ENCODE data around the gene ADGB.
"Not testable (repeated sequence)": the region's sequence is repeated elsewhere in the genome, so short reads cannot be mapped to it uniquely, and the experiment has no call there.

ADGB gene

DNA sequence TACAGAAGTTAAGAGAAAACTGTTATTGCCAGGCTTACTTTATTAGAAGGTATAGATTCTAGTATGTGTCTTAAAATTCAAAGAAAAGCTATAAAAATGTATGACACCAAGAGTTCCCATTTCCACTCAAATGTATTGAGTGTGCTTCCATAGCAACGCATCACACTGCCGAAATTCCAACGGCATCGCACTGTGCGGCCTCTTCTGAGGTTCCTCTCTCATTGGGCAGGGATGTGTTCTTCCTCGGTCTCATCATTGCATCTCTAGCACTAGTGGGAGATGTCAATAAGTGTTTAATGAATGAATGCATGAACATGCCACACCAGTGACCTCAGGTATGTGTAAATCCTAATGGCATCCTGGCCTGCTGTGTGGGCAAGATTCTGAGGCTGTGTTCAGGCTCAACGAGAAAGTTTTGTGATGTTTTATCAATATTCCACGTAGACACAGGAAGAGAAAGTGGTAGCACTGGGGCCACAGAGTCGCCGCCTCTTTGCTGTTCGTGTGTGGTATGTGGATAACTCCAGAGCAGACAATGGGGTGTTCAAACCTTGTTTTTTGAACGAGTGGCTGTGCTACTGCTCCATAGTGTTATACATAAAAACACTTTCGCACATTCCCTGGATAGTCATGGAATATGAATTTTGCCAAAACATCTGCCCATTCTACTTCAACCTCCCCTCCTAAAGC is 171.6 kb downstream of the ADGB start:
- DNase-seq = no peak

DNA sequence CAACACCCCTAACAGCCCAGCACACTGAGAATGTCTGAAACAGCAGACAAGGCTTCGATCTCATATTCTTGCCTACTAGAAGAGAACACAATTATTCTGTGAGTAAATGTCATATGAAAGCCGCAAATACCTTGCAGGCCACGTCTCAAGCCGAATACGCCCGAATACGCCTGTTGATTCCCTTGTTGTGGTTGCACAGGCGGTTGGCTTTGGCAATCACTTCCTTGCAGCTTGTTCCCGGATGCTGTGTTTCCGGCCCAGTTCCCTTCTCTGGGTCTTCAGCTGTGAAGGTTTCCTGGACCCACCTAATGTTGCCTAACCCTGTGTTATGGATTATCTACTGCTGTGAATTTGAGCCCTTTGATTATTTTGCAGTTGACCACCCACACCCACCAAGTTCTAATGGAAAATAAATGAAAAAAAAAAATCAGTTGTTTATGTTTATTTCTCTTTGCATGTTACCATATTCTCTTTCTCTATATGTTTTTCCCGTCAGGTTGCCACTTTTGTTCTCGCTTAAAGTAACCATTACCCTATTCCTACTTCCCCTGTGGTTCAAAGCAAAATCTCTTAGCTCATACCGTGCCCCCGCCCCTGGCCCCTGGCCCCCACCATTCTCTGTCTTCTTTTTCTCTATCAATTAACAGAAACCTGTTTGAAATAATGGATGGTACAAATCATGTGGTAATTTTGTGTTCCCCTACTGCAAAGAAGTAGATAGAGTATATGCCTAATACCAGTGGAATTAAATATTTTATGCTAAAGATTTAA is 172.4 kb downstream of the ADGB start:
- no peak for DNase-seq

DNA sequence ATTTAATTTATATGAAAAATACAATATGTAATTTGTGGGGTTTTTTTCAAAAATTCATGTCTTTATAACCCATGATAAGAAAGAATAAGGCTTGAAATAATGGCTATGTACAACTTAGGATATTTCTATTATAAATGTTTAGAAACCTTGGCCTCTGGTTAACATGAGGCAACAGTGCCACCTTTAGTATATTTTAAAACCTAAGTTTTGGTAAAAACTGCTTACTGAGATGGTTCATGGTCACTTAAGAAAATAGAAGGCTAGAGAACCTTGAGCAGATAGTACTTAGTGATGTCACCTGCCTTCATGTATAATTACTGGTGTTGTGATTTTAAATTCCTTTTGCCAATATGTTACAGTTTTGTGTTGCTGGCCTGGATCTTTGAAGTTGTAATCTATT is 176.4 kb downstream of the ADGB start:
- no peak for DNase-seq

DNA sequence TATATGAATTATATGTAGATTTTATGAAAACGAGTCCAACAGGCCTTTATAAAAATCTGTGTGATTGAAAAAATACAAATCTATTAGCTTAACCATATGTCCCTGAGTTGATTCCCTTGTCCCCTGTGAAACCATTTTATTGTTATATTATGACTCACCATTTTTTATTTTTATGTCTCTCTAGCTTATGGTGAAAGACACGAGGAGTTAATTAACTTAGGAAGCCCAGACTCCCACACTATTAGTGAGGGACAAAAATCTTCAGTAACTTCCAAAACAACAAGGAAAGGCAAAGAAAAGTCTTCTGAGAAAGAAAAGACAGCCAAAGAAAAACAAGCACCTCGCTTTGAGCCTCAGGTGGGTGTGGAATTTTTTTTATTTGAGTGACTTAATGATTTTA is 183.1 kb downstream of the ADGB start:
- DNase-seq = no peak

DNA sequence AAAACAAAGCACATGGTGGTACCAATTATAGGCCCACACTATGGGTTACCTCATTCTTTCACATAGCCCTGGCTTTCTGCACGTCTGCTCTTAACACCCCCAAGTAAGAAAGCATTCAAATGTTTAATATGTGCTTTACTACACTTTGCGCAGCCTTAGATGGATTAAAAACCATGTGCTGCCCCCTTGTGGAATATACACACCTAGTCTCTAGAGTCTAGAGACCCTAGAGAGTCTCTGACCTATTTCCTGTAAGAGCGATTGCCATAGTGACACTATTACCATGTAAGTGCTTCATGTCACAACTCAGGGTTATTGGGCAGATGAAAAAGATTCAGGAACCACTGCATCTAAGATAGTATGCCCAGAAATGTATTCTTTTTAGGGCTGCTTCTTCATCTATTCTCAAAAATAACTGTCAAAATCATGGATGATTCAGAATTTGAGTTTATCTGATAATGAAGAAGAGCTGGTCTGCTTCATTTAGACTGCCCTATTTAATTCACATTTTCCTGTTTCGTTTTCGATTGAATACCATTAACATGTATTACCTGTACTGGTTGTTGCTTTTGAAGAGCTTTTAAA is 186.3 kb downstream of the ADGB start:
- DNase-seq = peak; percentile 2

DNA sequence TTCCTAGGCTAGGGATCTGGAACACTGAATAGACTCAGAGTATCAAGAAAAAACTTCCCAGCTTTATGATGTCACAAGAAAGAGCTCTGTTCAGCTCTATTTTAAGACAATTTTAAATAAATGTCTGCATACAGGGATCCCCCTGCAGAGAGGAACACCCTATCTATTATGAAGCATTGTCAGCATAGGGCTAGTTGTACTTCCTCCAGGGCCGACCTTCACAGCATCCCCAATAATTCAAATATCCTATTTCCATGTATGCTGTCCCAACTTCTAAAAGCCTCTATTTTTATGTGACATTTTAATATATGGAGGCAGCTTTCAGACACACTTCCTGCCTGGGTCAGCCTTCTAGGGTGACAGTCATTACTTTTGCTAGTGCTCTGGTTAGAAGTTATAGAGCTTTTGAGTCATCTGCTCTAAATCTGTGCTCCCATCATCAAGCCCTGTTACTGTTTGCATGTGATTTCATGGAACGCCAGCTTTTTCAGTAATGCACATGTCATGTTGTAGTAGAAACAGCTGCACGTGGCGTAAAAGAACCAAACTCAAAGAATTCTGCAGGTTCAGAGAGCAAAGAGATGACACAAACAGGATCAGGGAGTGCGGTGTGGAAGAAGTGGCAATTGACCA is 189.2 kb downstream of the ADGB start:
- DNase-seq = no peak

DNA sequence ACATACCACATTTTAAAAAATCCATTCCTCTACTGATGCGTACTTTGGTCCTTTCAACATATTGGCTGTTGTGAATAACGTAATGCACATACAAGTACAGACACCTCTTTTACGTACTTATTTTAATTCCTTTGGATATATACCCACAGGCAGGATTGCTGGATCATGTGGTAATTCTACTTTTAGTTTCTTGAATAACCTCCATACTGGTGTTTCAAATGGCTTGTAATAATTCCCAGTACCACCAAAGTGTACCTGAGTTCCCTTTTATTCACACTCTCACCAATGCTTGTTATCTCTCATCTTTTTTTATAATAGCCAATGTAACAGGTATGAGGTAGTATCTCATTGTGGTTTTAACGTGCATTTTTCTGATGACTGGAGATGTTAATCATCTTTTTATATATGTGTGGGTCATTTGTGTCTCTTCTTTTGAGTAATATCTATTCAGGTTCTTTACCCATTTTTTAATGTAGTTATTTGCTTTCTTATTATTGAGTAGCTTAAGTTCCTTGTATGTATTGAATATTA is 191.9 kb downstream of the ADGB start:
- DNase-seq = no peak

DNA sequence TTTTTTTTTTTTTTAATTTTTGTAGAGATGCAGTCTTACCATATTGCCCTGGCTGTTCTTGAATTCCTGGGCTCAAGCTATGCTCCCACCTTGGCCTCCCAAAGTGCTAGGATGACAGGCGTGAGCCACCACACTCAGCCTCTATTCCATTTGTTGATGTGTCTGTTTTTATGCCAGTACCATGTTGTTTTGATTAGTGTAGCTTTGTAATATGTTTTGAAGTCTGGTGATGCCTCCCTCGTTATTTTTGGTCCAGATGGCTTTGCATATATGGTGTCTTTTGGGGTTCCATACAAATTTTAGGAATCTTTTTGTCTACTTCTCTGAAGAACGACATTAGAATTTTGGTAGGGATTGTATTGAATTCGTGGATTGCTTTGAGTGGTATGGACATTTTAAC is 193.2 kb downstream of the ADGB start:
- no peak for DNase-seq

DNA sequence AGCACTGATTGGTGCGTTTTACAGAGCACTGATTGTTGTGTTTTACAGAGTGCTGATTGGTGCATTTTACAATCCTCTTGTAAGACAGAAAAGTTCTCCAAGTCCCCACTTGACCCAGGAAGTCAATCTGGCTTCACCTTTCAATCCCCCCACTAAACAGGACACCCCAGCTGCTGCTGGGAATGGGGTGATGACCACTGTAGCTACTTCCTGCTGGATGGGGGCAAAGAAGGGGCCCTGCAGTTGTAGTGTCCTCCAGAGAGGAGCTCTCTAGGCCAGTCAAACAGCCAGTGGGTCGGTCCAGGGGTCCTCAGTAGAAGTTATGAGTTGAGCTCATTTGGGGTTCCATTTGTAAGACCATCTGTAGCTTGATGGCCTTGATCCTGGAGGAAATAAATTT is 194.4 kb downstream of the ADGB start:
- not testable (repeated sequence) for DNase-seq

DNA sequence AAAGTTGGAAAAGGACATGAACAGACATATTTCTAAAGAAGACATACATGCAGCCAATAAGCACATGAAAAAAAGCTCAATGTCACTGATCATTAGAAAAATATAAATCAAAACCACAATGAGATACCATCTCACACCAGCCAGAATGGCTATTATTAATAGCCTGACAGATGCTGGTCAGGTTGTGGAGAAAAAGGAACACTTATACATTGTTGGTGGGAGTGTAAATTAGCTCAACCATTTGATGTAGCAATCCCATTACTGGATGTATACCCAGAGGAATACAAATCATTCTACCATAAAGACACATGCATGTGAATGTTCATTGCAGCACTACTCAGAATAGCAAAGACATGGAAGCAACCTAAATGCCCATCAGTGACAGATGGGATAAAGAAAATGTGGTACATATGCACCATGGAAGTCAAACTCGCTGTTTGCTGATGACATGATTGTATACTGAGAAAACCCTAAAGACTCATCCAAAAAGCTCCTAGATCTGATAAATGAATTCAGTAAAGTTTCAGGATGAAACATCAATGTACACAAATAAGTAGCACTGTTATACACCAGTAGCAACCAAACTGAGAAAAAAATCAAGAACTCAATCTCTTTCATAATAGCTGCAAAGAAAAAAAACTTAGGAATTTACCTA is 196.8 kb downstream of the ADGB start:
- no peak for DNase-seq

DNA sequence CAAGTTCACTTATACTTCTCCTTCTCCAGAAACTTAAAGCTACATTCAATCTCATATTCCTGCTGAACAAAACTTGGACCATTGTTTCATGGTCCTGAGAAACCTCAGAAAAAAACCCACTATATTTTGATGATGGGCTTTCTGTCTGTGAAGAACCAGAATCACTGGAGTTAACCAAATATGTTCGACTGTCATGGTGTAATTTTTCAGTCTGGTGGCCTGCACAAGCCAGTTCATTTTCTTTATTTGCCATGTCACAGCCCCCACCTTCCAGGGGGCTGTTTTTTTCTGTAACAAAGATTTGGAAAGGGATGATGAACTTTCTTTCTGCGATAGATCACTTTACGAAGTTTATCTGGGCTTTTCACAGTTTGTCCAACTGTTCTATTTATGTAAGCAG is 204.4 kb downstream of the ADGB start:
- not testable (repeated sequence) for DNase-seq

DNA sequence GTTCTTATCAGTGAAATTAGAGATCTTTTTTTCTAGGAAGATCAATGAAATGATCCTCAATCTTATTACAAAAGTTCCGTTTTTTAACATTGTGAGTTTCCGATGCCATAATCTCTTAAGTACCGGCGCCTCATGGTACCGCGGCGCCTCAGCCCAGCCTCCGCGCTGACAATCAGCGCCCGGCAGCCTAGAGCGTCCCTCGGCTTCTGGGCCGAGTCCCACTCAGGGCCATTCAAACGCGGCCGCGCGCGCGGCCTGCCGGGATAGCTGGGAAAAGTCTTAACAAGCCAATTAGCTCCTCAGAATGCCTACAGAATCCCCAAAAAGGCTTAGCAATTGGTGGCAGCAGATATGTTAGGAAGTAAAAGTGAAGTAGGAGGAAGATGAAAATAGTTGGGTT is 204.8 kb downstream of the ADGB start:
- DNase-seq = no peak

DNA sequence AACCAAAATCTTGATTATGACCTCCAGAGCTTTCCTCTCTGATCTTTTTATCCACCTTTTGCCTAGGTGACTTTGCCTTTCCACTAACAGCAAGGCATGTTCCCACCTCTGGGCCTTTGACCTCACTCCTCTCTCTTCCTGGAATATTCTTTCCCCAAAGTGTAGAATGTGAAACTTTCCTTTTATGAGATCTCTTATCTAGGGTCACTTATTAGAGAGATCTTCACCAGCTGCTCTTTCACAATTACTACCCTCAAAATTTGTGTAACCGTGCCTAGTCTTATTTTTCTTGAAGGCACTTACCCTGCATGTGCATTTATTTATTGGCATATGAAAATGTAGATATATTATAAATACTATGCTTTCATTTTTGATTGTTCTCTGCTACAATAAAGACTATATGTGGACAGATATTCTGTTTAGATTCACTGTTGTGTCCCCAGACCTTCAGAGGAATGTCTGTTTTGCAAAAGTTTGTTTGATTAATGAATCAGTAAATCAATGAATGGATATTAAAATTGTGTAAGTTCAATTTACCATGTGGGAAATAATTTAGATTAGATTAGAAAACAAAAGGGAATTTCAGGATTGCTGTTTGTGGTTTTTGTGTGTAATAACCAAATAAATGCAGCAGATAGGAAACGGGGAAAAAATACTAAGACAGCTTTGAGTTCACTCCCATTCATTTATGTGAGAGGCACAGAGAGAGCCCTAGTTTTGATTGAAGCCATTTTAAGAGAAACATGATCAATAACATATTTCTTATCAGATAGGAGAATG is 207.0 kb downstream of the ADGB start:
- no peak for DNase-seq

DNA sequence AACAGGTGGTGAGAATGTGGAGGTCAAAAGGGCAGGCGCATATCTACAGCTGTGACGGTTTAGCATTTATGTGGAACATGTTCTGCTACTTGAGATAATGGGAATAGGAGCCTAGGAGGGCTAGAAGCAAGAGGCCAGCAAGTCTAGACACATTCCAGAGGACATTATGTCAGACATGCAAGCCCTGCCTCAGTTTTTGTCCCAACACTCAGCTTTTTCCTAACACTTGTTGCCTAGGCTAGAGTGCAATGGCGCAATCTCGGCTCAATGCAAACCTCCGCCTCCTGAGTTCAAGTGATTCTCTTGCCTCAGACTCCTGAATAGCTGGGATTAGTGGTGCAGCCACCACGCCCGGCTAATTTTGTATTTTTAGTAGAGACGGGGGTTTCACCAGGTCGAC is 210.2 kb downstream of the ADGB start:
- DNase-seq = not testable (repeated sequence)

DNA sequence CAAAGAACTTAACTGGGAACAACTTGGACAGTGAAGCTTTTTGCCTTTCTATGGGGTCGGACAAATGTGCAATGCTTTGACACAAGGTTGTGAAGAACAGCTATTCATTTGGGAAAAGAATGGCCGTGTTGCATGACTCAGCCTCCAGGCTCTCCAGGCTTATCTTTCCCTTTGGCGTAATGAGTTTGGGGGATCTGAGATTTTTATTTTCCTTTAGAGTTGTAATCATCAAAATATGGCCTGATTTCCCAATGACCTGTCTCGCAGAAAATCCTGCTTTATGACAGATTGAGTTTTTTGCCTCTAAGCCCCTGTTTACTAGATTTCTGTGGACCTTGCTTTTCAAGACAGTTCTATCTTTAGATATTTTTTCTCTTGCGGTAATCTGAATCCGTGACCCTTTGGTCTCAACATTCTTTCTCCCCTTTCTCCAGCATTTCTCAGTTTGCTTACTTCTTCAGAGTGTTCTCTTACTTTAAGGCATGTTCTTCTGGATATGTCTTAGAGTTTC is 214.1 kb downstream of the ADGB start:
- DNase-seq = not testable (repeated sequence)

DNA sequence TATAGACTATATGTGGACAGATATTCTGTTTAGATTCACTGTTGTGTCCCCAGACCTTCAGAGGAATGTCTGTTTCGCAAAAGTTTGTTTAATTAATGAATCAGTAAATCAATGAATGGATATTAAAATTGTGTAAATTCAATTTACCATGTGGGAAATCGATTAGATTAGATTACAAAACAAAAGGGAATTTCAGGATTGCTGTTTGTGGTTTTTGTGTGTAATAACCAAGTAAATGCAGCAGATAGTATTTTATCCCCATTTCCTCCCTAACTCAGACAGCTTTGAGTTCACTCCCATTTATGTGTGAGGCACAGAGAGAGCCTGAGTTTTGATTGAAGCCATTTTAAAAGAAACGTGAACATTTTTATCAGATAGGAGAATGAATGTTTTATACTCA is 214.8 kb downstream of the ADGB start:
- DNase-seq = no peak

DNA sequence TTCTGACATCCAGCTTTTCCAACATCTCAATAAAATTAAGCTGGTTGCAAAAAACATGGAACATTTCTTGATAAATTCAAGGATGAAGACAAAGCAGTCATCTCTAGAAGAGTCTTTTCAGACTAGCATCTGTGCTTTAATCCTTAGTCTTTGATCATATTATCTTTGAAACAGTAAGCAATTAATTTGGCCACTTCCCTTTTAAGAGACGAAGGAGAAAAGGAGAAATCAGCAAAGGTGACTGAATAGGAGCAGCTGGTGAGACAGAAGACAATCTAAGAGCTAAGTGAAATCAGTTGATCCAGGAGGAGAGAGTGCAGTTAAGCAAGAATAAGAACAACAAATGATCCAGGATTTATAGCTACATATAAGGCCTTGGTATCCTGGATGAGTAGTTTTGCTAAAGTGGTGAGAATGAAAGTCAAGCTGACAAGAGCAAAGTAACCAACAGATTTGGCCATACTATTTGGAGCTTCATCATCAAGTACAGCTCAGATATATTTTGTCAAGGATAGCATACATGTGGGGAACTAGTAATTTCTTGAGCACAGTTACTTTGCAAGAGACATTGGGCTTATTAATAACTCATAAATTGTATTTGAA is 215.5 kb downstream of the ADGB start:
- no peak for DNase-seq

DNA sequence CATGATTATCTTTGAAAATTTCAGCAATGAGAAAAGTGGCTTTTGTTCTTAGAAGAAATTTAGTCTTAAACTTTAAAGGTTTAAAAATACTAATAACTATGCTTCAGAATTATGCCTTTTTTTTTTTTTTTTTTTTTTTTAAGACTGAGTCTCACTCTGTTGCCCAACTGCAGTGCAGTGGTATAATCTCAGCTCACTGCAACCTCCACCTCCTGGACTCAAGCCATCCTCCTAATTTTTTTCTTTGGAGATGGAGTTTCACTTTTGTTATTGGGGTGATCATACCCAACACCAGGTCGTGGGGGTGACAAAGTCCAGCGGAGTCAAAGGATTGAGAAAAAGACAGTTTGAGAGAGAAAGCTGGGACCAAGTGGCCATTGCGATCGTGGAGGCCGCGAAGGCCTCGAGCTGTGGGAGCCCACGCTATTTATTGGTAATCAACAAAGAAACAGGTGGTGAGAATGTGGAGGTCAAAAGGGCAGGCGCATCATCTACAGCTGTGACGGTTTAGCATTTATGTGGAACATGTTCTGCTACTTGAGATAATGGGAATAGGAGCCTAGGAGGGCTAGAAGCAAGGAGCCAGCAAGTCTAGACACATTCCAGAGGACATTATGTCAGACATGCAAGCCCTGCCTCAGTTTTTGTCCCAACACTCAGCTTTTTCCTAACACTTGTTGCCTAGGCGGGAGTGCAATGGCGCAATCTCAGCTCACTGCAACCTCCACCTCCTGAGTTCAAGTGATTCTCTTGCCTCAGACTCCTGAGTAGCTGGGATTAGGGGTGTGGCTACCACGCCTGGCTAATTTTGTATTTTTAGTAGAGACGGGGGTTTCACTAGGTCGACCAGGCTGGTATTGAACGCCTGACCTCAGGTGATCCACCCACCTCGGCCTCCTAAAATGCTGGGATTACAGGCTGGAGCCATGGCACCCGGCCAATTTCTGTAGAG is 217.0 kb downstream of the ADGB start:
- DNase-seq = not testable (repeated sequence)

DNA sequence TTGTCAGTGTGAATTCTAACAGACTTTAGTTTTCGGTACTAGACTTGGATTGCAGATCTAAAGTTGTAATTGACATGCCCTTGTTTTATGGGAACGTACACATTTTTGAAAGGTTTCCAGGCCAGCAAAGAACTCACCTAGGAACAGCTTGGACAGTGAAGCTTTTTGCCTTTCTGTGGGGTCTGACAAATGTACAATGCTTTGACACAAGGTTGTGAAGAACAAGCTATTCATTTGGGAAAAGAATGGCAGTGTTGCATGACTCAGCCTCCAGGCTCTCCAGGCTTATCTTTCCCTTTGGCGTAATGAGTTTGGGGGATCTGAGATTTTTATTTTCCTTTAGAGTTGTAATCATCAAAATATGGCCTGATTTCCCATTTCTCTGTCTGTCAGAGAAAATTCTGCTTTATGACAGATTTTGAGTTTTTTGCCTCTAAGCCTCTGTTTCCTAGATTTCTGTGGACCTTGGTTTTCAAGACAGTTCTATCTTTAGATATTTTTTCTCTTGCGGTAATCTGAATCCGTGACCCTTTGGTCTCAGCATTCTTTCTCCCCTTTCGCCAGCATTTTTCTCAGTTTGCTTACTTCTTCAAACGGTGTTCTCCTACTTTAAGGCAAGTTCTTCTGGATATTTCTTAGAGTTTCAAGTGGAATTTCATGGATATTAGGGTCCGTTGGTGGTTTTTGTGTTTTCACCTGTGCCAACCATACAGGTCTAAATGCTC is 221.0 kb downstream of the ADGB start:
- no peak for DNase-seq
